Adrenal gland (tissue), 5 donors: ENCODE results near the gene NONO.

Experiments
- CTCF ChIP-seq, 6 experiments: fragments of 450-650 bp in 4 of 6; fragments of 200-600 bp in 2 of 6; sonication (generic) in 1 of 6; IDR thresholded peaks; 1 replicate in 5 of 6; 2 replicates in 1 of 6; pipeline versions ENCODE4 v1.5.1 to v1.8.0; 2016 to 2021; ENCODE audit warnings: antibody characterized with exemption in 6 of 6, mild to moderate bottlenecking in 2 of 6, moderate library complexity in 1 of 6
- POLR2A ChIP-seq, 2 donors: fragments of 450-650 bp; IDR thresholded peaks; one replicate each; pipeline ENCODE4 v1.6.1; 2017; ENCODE audit warnings: antibody characterized with exemption in 2 of 2, mild to moderate bottlenecking in 2 of 2, moderate library complexity in 1 of 2
- donor health status: DM: no; HTN: no; CAD: no.

- TF ChIP-seq CTCF (IDR thresholded peaks at IDR 0.05) (no peak), POLR2A (IDR thresholded peaks at IDR 0.05) (no peak)
Observed at GRCh38 chrX:71296806-71297205, 13.4 kb downstream of the NONO start.
